K562 (cell line): ENCODE results near the gene LZTR1. TPM values are rescaled to one million over a fixed set of nuclear protein-coding genes. Genes with fewer than 3 reads are reported as not detected.
A peak's percentile ranks its signal among the peaks of the same experiment; 100 is the strongest.

Experiments
- ATAC-seq: fragments of 200-7000 bp; cut with Tn5 transposase; 3 replicates; pipeline ENCODE4 v1.9.1; 2020; ENCODE audit warnings: moderate library complexity
- BruUV-seq: library from RNA; stranded (reverse); fragments of 400-500 nt; replicated peaks from 2 replicates; lab custom pipeline; 2021; lab: Mats Ljungman, UMichigan
- CTCF ChIA-PET: fragments of 300-600 bp; formaldehyde crosslinking; extraction: SDS; loops from one replicate; lab custom pipeline; 2021; ENCODE audit warnings: low intra/inter-chr PET ratio; lab: Yijun Ruan, JAX
- POLR2A ChIA-PET: fragments of 300-600, 350-650 bp; sonication (Branson Sonifier 250); formaldehyde crosslinking; extraction: SDS; loops from one replicate; lab custom pipeline; 2021; ENCODE audit warnings: antibody characterized with exemption, inconsistent platforms; lab: Yijun Ruan, JAX
- DNase-seq, 4 experiments: peaks; one replicate each; pipeline versions ENCODE4 v3.0.0 to v3.0.0-alpha.2; 2011 to 2018; ENCODE audit warnings: low spot score in 3 of 4, mixed read lengths in 3 of 4; ENCODE audit errors: extremely low read depth in 1 of 4
- FAIRE-seq: peaks from 2 replicates; lab custom pipeline; 2011; peaks lifted over from hg19 to GRCh38; lab: Jason Lieb, UNC
- H2AFZ ChIP-seq: 2 replicates; pipeline ENCODE4 v1.6.0; 2011; ENCODE audit warnings: low read depth, low read length, control low read depth, inconsistent platforms
- H3K27ac ChIP-seq: fragments of 200-600 bp; 3 replicates; pipeline ENCODE4 v1.8.0; 2011; ENCODE audit warnings: low read depth, mild to moderate bottlenecking, control low read depth, inconsistent platforms, low read length, moderate library complexity, mixed read lengths; ENCODE audit errors: extremely low read depth
- H3K27me3 ChIP-seq, 2 experiments: fragments of 300-600 bp in 1 of 2; 2 replicates in 1 of 2; 3 replicates in 1 of 2; pipeline versions ENCODE4 v1.6.0 to v1.8.0; 2011; ENCODE audit warnings: inconsistent platforms in 2 of 2, low read length in 2 of 2, mild to moderate bottlenecking in 1 of 2, mixed read lengths in 1 of 2, moderate library complexity in 1 of 2; ENCODE audit not compliant: control insufficient read depth in 2 of 2, insufficient read depth in 2 of 2
- H3K36me3 ChIP-seq: fragments of 300-600 bp; 3 replicates; pipeline ENCODE4 v1.8.0; 2011; ENCODE audit warnings: mild to moderate bottlenecking, low read length, inconsistent platforms; ENCODE audit not compliant: control insufficient read depth, insufficient read depth
- H3K4me1 ChIP-seq, 2 experiments: fragments of 200-600 bp in 1 of 2; replicated peaks in 1 of 2; 2 replicates in 1 of 2; 3 replicates in 1 of 2; pipeline versions ENCODE4 v1.5.1 to v1.8.0; 2011; ENCODE audit warnings: inconsistent platforms in 2 of 2, low read length in 2 of 2, mild to moderate bottlenecking in 1 of 2, mixed read lengths in 1 of 2, moderate library complexity in 1 of 2; ENCODE audit not compliant: control insufficient read depth in 2 of 2, insufficient read depth in 2 of 2
- H3K4me2 ChIP-seq: 2 replicates; pipeline ENCODE4 v1.6.1; 2011; ENCODE audit warnings: low read length, control low read depth, inconsistent platforms, mixed read lengths; ENCODE audit not compliant: insufficient read depth
- H3K4me3 ChIP-seq: fragments of 200-600 bp; sonication (generic), shearing (Covaris generic); 2 replicates; pipeline ENCODE4 v1.5.1; 2016; ENCODE audit warnings: control low read depth, inconsistent platforms
- H3K79me2 ChIP-seq: fragments of 200-600 bp; 3 replicates; pipeline ENCODE4 v1.8.0; 2011; ENCODE audit warnings: low read length, inconsistent platforms; ENCODE audit not compliant: control insufficient read depth, insufficient read depth
- H3K9ac ChIP-seq, 2 experiments: 2 replicates each; pipeline versions ENCODE4 v1.6.0 to v1.6.1; 2011; ENCODE audit warnings: low read depth in 2 of 2, low read length in 2 of 2, control low read depth in 1 of 2, inconsistent platforms in 1 of 2, mild to moderate bottlenecking in 1 of 2, mixed read lengths in 1 of 2; ENCODE audit not compliant: insufficient read depth in 1 of 2
- H3K9me1 ChIP-seq: one replicate; pipeline ENCODE4 v1.6.0; 2011; ENCODE audit warnings: inconsistent platforms, mild to moderate bottlenecking, low read length, moderate library complexity; ENCODE audit not compliant: control insufficient read depth, insufficient read depth
- H3K9me3 ChIP-seq: replicated peaks from 2 replicates; pipeline ENCODE4 v1.5.1; 2011; ENCODE audit warnings: low read depth, low read length, inconsistent platforms; ENCODE audit not compliant: control insufficient read depth, insufficient read depth
- H4K20me1 ChIP-seq: replicated peaks from 2 replicates; pipeline ENCODE4 v1.6.1; 2011; ENCODE audit warnings: low read length, inconsistent platforms, mixed read lengths; ENCODE audit not compliant: control insufficient read depth, insufficient read depth
- CREB3L1 ChIP-seq: fragments of 450-650 bp; IDR thresholded peaks from 2 replicates; pipeline ENCODE4 v1.6.1; 2014; ENCODE audit warnings: low read depth, mild to moderate bottlenecking, moderate library complexity, borderline replicate concordance
- GTF2F1 ChIP-seq: IDR thresholded peaks from 2 replicates; pipeline ENCODE4 v1.6.1; 2011; ENCODE audit warnings: low read depth, low read length, improper control_type of control experiment
- HOXB6 ChIP-seq: fragments of 250-450 bp; sonication (Bioruptor Pico); IDR thresholded peaks from 2 replicates; pipeline ENCODE4 v1.5.1; 2022; ENCODE audit warnings: mild to moderate bottlenecking, borderline replicate concordance
- JUNB ChIP-seq: fragments of 450-650 bp; formaldehyde crosslinking; conservative IDR thresholded peaks from 2 replicates; pipeline ENCODE4 v1.4.0; 2020; ENCODE audit warnings: mild to moderate bottlenecking
- KDM5B ChIP-seq: fragments of 200-600 bp; sonication (generic); IDR thresholded peaks from 2 replicates; pipeline ENCODE4 v1.6.1; 2012; ENCODE audit warnings: low read depth, mild to moderate bottlenecking, moderate library complexity, low read length, control low read depth, inconsistent platforms; ENCODE audit not compliant: insufficient replicate concordance
- RAD21 ChIP-seq, 2 experiments: fragments of 250-450 bp in 1 of 2; fragments of 450-650 bp in 1 of 2; sonication (Bioruptor Pico) in 1 of 2; formaldehyde crosslinking in 1 of 2; IDR thresholded peaks in 1 of 2; conservative IDR thresholded peaks in 1 of 2; 2 replicates each; pipeline versions ENCODE4 v1.4.0 to v1.8.0; 2020 to 2022; ENCODE audit warnings: mild to moderate bottlenecking in 2 of 2, moderate library complexity in 1 of 2
- RFX7 ChIP-seq: fragments of 250-450 bp; sonication (Bioruptor Pico); IDR thresholded peaks from 2 replicates; pipeline ENCODE4 v1.5.1; 2021; ENCODE audit warnings: mild to moderate bottlenecking
- STAT5B ChIP-seq: fragments of 250-450 bp; sonication (Bioruptor Pico); IDR thresholded peaks from 2 replicates; pipeline ENCODE4 v1.8.0; 2021; ENCODE audit warnings: mild to moderate bottlenecking, inconsistent platforms
- SUPT5H ChIP-seq: fragments of 450-650 bp; IDR thresholded peaks from 2 replicates; pipeline ENCODE4 v1.6.1; 2016
- TCFL5 ChIP-seq: fragments of 250-450 bp; sonication (Bioruptor Pico); conservative IDR thresholded peaks from 2 replicates; pipeline ENCODE4 v1.6.1; 2021; ENCODE audit warnings: mild to moderate bottlenecking, moderate library complexity, matching md5 sums
- ZFP36 ChIP-seq: fragments of 150-350 bp; IDR thresholded peaks from 2 replicates; pipeline ENCODE4 v1.6.1; 2018; ENCODE audit warnings: low read length, low read depth; ENCODE audit not compliant: partially characterized antibody
- ZFPM2 ChIP-seq: fragments of 250-450 bp; sonication (Bioruptor Pico); IDR thresholded peaks from 2 replicates; pipeline ENCODE4 v1.5.1; 2022; ENCODE audit warnings: mild to moderate bottlenecking
- ZKSCAN3 ChIP-seq: fragments of 250-450 bp; sonication (Bioruptor Pico); IDR thresholded peaks from 2 replicates; pipeline ENCODE4 v1.4.0; 2020
- ZNF274 ChIP-seq: IDR thresholded peaks from 2 replicates; pipeline ENCODE4 v1.6.1; 2011; ENCODE audit warnings: low read depth, mild to moderate bottlenecking, low read length, moderate library complexity, borderline replicate concordance
- WGBS: fragments of 100-300 bp; shearing (Covaris generic); methylation state at CpG from one replicate; pipeline ENCODE4 v1.1.6; 2016; ENCODE audit warnings: low coverage, mixed read lengths; ENCODE audit not compliant: insufficient coverage; ENCODE audit errors: missing lambda C conversion rate; 5-methylcytosine and 5-hydroxymethylcytosine counted together
- in situ Hi-C: fragments of 300-500 bp; cut with MboI; formaldehyde crosslinking; loops from 4 replicates; pipeline ENCODE4 v1.15.0; 2018; ENCODE audit warnings: inconsistent platforms, mixed read lengths
- intact Hi-C: fragments of 100-400 bp; cut with micrococcal nuclease; formaldehyde crosslinking; loops from 2 replicates; pipeline ENCODE4 v1.14.2; 2022
- polyA plus RNA-seq, 8 experiments: library from polyadenylated mRNA; depleted of rRNA in 4 of 8; stranded (reverse) in 5 of 8; unstranded in 3 of 8; fragments of >200 nt; fragmentation: Nextera tagmentation in 2 of 8; fragmentation: Illumina TruSeq in 1 of 8; extraction: Ambion mirVana in 2 of 8; extraction: Trizol in 1 of 8; gene quantifications; 2 replicates each; pipeline versions ENCODE4 v1.2.1 to v1.2.3, GENCODE V29; 2011 to 2014; ENCODE audit warnings: inconsistent platforms in 1 of 8, missing spikeins in 1 of 8
- total RNA-seq, 7 experiments: library from RNA; depleted of rRNA in 6 of 7; stranded (reverse); fragments of >200 nt in 6 of 7; fragmentation: Illumina TruSeq in 2 of 7; extraction: Trizol in 2 of 7; gene quantifications; 2 replicates each; pipeline versions ENCODE4 v1.2.1 to v1.2.3, GENCODE V29; 2011 to 2021; ENCODE audit warnings: low replicate concordance in 1 of 7
- TF ChIP-seq, protein P1 (sequence below): fragments of 250-450 bp; sonication (Bioruptor Pico); IDR thresholded peaks from 2 replicates; pipeline ENCODE4 v1.8.0; 2021; ENCODE audit warnings: borderline replicate concordance, mild to moderate bottlenecking, moderate library complexity; ENCODE audit not compliant: poor library complexity, severe bottlenecking
- TF ChIP-seq, protein P2 (sequence below), 2 experiments: fragments of 450-650 bp in 1 of 2; sonication (generic) in 1 of 2; formaldehyde crosslinking; conservative IDR thresholded peaks; 2 replicates each; pipeline versions ENCODE4 v1.4.0 to v1.8.1; 2020 to 2022; ENCODE audit warnings: mild to moderate bottlenecking in 1 of 2, missing genetic modification reagents in 1 of 2
- TF ChIP-seq, protein P3 (sequence below): fragments of 250-450 bp; sonication (Bioruptor Pico); IDR thresholded peaks from 2 replicates; pipeline ENCODE4 v1.4.0; 2020

The LZTR1 gene
- total and polyA plus RNA-seq, 9 of the 15 experiments (the other 6 are each of a cell fraction or from before 2014, with no cell fraction given) = 2.2 to 135 (median 63.0) TPM

GRCh38 chr22:21001601-21002325 is 19.7 kb downstream of the LZTR1 start, which contains the start of gene THAP7:
TSS of gene THAP7 (minus strand) at chr22:21002118. CDS start at chr22:21001911, 207 bp downstream.
- Histone ChIP-seq H3K27ac (peak within 1 kb of the TSS; percentile 87), H4K20me1 (peaks cover 27% of the 10 kb centered on the region; the same call in 1 of the 2 replicates), H3K4me2 (peak within 1 kb of the TSS; percentile 88), H3K4me1 (peaks cover 25 to 76% of the 10 kb centered on the region in 2 experiments), H3K79me2 (peaks cover 46% of the 10 kb centered on the region), H3K9ac (peak within 1 kb of the TSS; percentile 85 to 93), H3K9me3 (no peaks in the 10 kb centered on the region), H2AFZ (peak within 1 kb of the TSS; percentile 95), H3K36me3 (peaks cover 42% of the 10 kb centered on the region), H3K9me1 (no peaks in the 10 kb centered on the region), H3K4me3 (peak within 1 kb of the TSS; percentile 58), H3K27me3 (no peaks in the 10 kb centered on the region)
- FAIRE-seq (peak; percentile 95), DNase-seq (peak; percentile 100), ATAC-seq (peak; percentile 91)
- WGBS = under 1% methylated on average over 83 of the region's 83 CpGs
- CTCF ChIA-PET = interaction anchor here (0.7 to 1.1 kb wide), 3 partner anchors 12 to 92 kb away, joined by 3 to 4 read pairs (median 3); partner anchors contain the start of gene LZTR1
- intact Hi-C loops (loop anchor here (1.0 to 5.0 kb wide), 7 partner anchors 12 to 494 kb away; partner anchors contain the start of genes LZTR1, MED15, PI4KA and SNAP29), in situ Hi-C loops (no loop called here)
- BruUV-seq = TSS peak; percentile 80
- POLR2A ChIA-PET = interaction anchor here (0.6 to 17.9 kb wide), 33 partner anchors 10 to 639 kb away, joined by 3 to 451 read pairs (median 5); partner anchors contain the start of genes AIFM3, CRKL, LZTR1 and P2RX6
- TF ChIP-seq SUPT5H (no peak), HOXB6 (CRISPR knock-in tag) (peak; percentile 56; the same call in 1 of the 2 replicates), ZFPM2 (CRISPR knock-in tag) (peak; percentile 10; the same call in 1 of the 2 replicates), JUNB (CRISPR knock-in tag) (peak; percentile 42), ZNF274 (peak; percentile 69; the same call in 1 of the 2 replicates), KDM5B (peak; percentile 99), ZKSCAN3 (CRISPR knock-in tag) (no peak), STAT5B (CRISPR knock-in tag) (no peak), TCFL5 (peak; percentile 43), CREB3L1 (no peak), RFX7 (CRISPR knock-in tag) (peak; percentile 8; the same call in 1 of the 2 replicates), GTF2F1 (peak; percentile 95), ZFP36 (peak; percentile 35), RAD21 (CRISPR knock-in tag; conservative IDR thresholded peaks at IDR 0.05 in 1 of 2, IDR thresholded peaks at IDR 0.05 in 1 of 2) (peak; percentile 39 to 44; a peak in 2 of 4 replicates)
- TF ChIP-seq, protein P1, sequence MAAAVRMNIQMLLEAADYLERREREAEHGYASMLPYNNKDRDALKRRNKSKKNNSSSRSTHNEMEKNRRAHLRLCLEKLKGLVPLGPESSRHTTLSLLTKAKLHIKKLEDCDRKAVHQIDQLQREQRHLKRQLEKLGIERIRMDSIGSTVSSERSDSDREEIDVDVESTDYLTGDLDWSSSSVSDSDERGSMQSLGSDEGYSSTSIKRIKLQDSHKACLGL (CRISPR knock-in tag) = peak; percentile 92
- TF ChIP-seq, protein P2, sequence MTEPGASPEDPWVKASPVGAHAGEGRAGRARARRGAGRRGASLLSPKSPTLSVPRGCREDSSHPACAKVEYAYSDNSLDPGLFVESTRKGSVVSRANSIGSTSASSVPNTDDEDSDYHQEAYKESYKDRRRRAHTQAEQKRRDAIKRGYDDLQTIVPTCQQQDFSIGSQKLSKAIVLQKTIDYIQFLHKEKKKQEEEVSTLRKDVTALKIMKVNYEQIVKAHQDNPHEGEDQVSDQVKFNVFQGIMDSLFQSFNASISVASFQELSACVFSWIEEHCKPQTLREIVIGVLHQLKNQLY (CRISPR knock-in tag; conservative IDR thresholded peaks at IDR 0.05) = peak; percentile 93 to 97
- TF ChIP-seq, protein P3, sequence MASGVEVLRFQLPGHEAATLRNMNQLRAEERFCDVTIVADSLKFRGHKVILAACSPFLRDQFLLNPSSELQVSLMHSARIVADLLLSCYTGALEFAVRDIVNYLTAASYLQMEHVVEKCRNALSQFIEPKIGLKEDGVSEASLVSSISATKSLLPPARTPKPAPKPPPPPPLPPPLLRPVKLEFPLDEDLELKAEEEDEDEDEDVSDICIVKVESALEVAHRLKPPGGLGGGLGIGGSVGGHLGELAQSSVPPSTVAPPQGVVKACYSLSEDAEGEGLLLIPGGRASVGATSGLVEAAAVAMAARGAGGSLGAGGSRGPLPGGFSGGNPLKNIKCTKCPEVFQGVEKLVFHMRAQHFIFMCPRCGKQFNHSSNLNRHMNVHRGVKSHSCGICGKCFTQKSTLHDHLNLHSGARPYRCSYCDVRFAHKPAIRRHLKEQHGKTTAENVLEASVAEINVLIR (CRISPR knock-in tag) = peak; percentile 97
